HG03575 (cell line): Measurements from ENCODE around the gene CLRN2.

Experiments used
- ATAC-seq: cut with Tn5 transposase; IDR thresholded peaks from one replicate; pipeline ENCODE4 v1.9.1; 2021; ENCODE audit not compliant: unreplicated experiment, insufficient number of reproducible peaks, low FRiP score; ENCODE audit errors: extremely low read depth

Gene CLRN2

GRCh38 chr4:17514865-17515264 is at the start of gene CLRN2:
CLRN2 (plus strand) TSS chr4:17515165; CDS start chr4:17515267, 102 bp downstream.
- no peak for ATAC-seq

GRCh38 chr4:17468619-17469221 is 46.2 kb upstream of the CLRN2 start:
- ATAC-seq: no peak

- ATAC-seq: no peak
Observed at GRCh38 chr4:17469931-17470674, 44.9 kb upstream of the CLRN2 start.

GRCh38 chr4:17475481-17475880 is 39.5 kb upstream of the CLRN2 start:
- ATAC-seq: no peak

- no peak for ATAC-seq
Observed at GRCh38 chr4:17476853-17477252, 38.1 kb upstream of the CLRN2 start.

- ATAC-seq: no peak
Observed at GRCh38 chr4:17477774-17478472, 37.0 kb upstream of the CLRN2 start.

- ATAC-seq: no peak
Observed at GRCh38 chr4:17480210-17480927, 34.6 kb upstream of the CLRN2 start.

GRCh38 chr4:17480955-17481354 is 34.0 kb upstream of the CLRN2 start:
- no peak for ATAC-seq

- ATAC-seq: no peak
Observed at GRCh38 chr4:17482716-17483115, 32.2 kb upstream of the CLRN2 start.

- no peak for ATAC-seq
Observed at GRCh38 chr4:17489123-17489522, 25.8 kb upstream of the CLRN2 start.

GRCh38 chr4:17489721-17490120 is 25.2 kb upstream of the CLRN2 start:
- ATAC-seq: no peak

GRCh38 chr4:17490575-17491059 is 24.3 kb upstream of the CLRN2 start:
- ATAC-seq: no peak

GRCh38 chr4:17491196-17491595 is 23.8 kb upstream of the CLRN2 start:
- no peak for ATAC-seq

- ATAC-seq: no peak
Observed at GRCh38 chr4:17492058-17492741, 22.8 kb upstream of the CLRN2 start.

- ATAC-seq: no peak
Observed at GRCh38 chr4:17492876-17493275, 22.1 kb upstream of the CLRN2 start.

- no peak for ATAC-seq
Observed at GRCh38 chr4:17493619-17494018, 21.3 kb upstream of the CLRN2 start.

- no peak for ATAC-seq
Observed at GRCh38 chr4:17494258-17495190, 20.4 kb upstream of the CLRN2 start.
